Stimulated activated CD8-positive, alpha-beta memory T cell treated with anti-CD3 and anti-CD28 coated beads, Interleukin-12 subunit alpha, Interleukin-12 subunit beta, amount 100 ng/mL, for 24 hours (primary cell): ENCODE measurements around the gene PRRT4.

Experiments
- DNase-seq: peaks from one replicate; pipeline ENCODE4 v3.0.0-alpha.2; 2020; ENCODE audit errors: extremely low read depth

Gene PRRT4

DNA sequence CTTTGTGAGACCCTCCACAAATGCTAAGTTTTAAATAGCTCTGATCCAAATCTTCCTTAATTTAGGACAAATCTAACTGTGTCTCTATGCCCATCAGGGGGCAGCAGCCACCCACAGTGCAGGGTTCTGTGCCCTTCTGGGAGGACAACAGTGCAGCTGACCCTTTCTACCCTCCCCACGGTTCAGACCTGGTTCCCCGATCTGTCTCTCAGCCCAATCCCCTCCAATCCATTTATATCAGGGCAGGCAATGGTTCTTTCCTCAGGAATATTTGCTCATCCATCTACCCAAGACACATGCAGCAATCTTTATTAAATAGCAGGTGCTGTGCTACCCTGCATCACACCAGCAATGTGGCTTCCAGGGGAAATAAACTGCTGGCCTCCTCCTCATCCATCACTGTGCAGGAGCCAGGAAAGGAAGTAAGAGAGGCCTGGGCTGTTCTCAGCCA lies 13.8 kb downstream of the PRRT4 start:
- no peak for DNase-seq

DNA sequence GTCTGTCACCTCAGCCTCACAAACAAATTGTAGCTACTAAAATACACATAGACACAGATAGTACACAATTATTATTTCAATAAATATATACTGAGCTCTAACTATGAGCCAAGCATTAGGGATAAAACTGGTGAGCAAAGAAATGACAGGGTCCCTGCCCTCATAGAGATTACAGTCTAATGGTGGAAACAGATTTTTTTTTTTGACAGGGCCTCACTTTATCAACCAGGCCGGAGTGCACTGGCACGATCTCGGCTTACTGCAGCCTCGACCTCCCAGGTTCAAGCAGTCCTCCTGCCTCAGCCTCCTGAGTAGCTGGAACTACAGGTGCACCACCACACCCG lies 17.1 kb downstream of the PRRT4 start:
- DNase-seq: no peak

DNA sequence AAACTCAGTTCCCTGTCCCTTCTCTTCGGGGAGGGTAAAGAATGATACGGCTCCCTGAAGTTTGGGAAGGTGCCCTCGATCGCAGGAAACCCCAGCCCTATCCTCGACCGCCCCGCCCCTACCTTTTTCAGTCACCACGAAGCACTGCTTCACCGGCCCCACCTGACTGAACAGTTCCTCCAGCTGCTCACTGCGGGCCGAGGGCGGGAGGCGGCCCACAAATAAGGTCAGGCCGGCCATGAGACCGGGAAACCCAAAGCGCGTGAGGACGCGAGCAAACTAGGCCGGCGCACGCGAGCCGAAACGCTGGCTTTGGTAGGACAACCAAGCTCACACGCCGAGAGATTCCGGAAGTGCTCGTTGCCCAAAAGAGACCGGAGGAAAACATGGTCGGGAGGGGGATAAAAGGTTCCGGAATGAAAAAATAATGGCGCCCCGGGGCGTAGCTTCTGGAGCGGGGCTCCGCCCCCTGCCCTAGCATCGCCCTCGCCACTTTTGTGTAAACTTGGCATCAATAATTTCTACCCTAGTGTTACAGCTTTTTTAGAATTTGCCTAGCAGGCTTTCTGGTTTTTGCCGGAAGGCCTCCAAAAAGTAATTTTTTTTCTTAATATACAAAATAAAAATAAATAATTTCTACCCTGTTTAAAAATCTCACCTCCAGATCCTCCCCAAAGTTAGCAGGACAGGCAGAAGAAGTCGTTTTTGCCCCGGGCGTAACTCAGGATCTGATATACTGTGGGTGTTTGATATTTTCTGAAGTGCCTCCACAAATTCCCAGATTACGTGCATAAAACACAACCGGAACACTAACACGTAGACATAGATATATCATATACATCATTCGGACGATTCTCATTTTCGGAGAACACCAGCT lies 17.7 kb downstream of the PRRT4 start, which contains the start of gene RBM28:
Gene RBM28 (minus strand): TSS at position 355 of the 877 bp plus-strand sequence. CDS start 115 bp downstream, at position 240.
- DNase-seq: peak; percentile 53

GRCh38 chr7:128341733-128342132 lies 19.8 kb downstream of the PRRT4 start:
- DNase-seq: no peak

GRCh38 chr7:128335730-128336129 lies 25.8 kb downstream of the PRRT4 start:
- no peak for DNase-seq

DNA sequence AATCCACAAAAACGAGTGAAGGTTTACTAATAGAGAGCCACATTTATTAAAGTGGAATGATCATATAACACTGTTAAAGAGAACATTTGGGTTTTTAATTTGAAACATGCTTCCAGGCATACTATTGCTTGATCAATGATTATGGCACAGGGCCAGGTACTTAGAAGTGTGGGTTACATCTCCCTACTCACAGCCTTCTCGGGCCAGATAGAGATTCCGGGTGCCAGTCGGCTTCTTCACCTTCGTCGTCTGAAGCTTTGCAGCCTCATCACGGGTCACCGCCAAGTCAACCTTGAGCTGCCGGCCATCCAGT lies 37.2 kb downstream of the PRRT4 start:
- no peak for DNase-seq

DNA sequence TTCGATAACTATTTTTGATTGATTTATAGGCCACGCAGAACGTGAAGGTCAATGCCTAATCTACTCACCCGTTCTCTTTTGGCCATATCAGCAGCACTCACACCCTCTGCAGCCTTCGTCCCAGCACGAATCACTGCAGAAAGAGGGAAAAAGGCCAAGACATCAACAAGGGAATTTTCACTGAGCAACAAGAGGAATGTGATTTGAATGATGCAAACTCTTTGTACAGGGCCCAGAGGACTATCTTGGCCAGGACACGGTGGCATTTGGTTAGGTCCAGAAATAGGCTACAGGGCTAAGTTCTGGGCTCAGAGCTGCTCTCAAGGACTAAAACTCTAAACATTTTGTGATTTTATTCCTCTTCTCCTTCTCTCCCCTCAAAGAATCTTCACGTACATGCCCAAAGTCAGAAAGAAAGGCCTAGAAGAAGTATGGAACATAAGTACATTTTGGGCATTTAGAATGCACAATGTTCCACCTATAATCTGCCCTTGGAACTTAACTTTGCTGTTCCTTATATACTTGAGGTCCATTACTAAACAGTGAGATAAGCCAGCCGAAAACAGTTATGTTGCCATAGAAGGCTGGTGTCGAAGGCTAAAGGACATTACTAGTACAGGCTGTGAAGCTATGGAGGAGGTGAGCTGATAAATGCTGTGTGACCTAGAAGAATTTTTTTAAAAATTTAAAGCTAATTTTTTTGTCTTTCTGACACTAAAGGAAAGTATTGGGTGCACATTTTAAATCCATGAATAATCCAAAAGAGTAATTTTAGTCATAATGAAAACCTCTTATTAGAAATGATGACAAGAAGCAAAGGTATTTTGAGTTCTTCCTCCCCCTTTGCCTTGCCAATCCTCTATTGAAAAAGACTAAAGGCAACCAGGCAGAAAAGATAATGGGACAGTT lies 37.8 kb downstream of the PRRT4 start:
- DNase-seq: no peak

GRCh38 chr7:128323040-128323439 lies 38.5 kb downstream of the PRRT4 start:
- DNase-seq: no peak

- DNase-seq: no peak
These were observed 39.3 kb downstream of the PRRT4 start for GRCh38 chr7:128322040-128322643.

GRCh38 chr7:128321044-128321422 lies 40.5 kb downstream of the PRRT4 start:
- no peak for DNase-seq

- no peak for DNase-seq
These were observed 42.8 kb downstream of the PRRT4 start for GRCh38 chr7:128318691-128319090.

DNA sequence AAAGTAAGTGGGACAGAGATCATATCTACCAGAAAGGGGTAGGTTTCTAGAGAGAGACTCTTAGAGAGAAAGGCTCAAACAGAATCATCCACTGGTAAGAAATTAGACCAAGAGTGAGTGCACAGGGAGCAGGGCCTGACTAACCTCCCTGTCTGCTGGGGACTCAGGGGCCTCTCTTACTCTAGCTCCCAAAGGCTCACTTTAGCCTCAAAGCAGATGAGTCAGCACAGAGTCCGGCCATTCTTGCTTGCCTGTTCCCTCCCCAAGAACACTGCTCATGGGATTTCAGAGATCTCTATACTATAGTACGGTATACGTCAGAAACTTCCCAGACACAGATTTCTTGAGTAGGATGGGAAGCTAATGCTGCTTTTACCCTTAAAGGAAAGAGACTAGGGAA lies 50.5 kb downstream of the PRRT4 start:
- no peak for DNase-seq

DNA sequence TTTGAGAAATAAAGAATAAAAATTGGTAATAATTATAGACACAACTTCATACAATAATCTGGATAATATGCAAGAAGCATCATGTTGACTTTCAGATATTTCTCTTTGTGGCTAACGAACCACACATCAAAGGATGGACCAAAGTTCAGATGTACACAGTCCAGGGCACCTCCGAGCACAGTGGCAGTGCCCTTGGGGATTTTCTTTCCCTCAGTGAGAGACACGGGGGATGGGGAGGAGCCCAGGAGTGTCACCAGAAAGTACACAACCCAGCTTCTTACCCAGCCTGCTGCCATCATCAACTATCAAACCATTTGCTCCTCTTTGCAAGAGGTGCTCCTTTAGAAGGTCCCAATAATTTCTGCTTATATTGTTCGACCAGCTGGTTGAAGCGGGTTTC lies 51.0 kb downstream of the PRRT4 start:
- DNase-seq: no peak

DNA sequence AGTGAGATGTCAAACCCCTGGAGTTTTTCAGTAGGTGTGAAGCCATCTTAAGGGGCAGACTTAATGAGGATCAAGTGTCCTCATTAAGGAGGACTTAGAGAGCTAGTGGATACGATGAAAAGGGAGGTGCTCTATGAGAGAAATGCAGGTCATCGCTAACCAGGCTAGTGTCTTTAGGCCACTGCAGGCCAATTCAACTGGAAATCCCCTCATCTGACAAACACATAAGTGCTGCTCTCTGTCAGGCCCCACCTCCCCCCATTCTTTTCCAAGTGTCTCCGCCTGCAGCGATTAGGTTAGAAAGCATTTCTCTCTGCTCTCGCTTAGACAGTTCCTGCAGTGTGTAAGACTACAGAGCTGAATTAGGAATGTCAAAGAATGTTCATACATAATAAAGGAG lies 51.5 kb downstream of the PRRT4 start:
- DNase-seq: no peak

GRCh38 chr7:128309124-128309523 lies 52.4 kb downstream of the PRRT4 start:
- no peak for DNase-seq

GRCh38 chr7:128307061-128307460 lies 54.4 kb downstream of the PRRT4 start:
- DNase-seq: no peak

- no peak for DNase-seq
These were observed 57.3 kb downstream of the PRRT4 start for GRCh38 chr7:128304212-128304611.

DNA sequence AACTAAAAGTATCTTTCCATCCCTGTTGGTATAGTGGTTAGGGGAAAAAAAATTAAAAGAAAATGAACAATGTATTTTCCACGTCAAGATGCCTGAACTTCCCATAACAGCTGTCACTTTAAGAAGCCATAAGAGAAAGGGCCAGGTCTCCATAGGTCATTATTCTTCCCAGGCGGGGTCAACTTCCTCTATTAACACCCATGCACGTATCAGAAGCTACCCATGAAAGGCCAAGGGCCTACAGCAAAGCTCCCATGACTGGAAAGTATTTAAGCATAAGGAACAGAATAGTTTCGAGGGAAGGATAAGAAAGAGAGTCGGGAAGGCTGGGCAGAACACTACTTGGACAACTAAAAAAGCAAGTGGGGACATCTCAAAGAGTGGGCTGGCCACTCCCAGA lies 57.8 kb downstream of the PRRT4 start:
- no peak for DNase-seq

- no peak for DNase-seq
These were observed 58.4 kb downstream of the PRRT4 start for GRCh38 chr7:128303133-128303532.

- no peak for DNase-seq
These were observed 59.4 kb downstream of the PRRT4 start for GRCh38 chr7:128302139-128302538.
